H1 (cell line): ENCODE data around the gene CPNE4. TPM values are rescaled to one million over a fixed set of nuclear protein-coding genes. Genes with fewer than 3 reads are reported as not detected.

Source experiments
- BRCA1 ChIP-seq: IDR thresholded peaks from 2 replicates; pipeline ENCODE4 v1.6.1; 2012; ENCODE audit warnings: low read depth, low read length, improper control_type of control experiment
- CBX5 ChIP-seq: fragments of 300-800, 300-1000 bp; sonication (generic); IDR thresholded peaks from 2 replicates; pipeline ENCODE4 v1.7.1; 2016; ENCODE audit warnings: antibody characterized with exemption, low read length, low read depth
- polyA plus RNA-seq, 7 experiments: library from polyadenylated mRNA; depleted of rRNA in 3 of 7; stranded (reverse) in 5 of 7; unstranded in 2 of 7; fragments of >200 nt in 5 of 7; fragments of 200-250 nt in 2 of 7; gene quantifications; 1 replicate in 5 of 7; 2 replicates in 1 of 7; 4 replicates in 1 of 7; pipeline versions ENCODE4 v1.2.1 to v1.2.3, GENCODE V29; 2011 to 2013; ENCODE audit warnings: missing spikeins in 2 of 7, mixed read lengths in 2 of 7
- total RNA-seq: library from RNA; stranded (reverse); fragmentation: NEBNext Ultra II Directional; extraction: Animal tissue kit (Norgen Biotek cat#: 25700); gene quantifications from 2 replicates; pipeline ENCODE4 v1.2.1, GENCODE V29; 2021
- TF ChIP-seq, protein P1 (sequence below), 3 experiments: IDR thresholded peaks; 1 replicate in 2 of 3; 2 replicates in 1 of 3; pipeline versions ENCODE4 v1.5.1 to v1.6.1; 2011; ENCODE audit warnings: low read length in 3 of 3, mild to moderate bottlenecking in 3 of 3, inconsistent platforms in 2 of 3, low read depth in 1 of 3, moderate library complexity in 1 of 3; ENCODE audit not compliant: insufficient read depth in 1 of 3; ENCODE audit errors: control extremely low read depth in 1 of 3

CPNE4 gene
- total and polyA plus RNA-seq, 2 of the 8 experiments (the other 6 are each of a cell fraction or from before 2014, with no cell fraction given) = 0.82 to 3.8 TPM

DNA sequence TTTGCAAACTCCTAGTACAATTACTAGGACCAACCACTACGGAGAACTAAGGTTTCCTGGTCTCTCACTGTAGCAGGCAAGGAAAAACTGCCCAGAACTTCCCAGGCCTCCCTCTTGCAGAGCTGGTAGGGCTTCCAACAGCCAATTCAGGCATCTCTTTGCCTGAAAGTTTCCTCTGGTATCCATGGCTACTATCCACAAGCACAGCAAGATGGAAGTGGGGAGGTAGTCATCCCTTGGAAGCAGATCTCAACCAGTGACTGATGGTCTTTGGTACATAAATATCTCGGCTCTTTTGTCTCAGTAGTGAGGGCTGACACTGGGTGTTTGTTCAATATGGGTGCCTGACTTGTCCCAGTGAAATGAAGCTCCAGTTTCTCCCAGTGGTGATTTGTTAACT, 330.7 kb downstream of the CPNE4 start (continued):
- TF ChIP-seq, protein P1, sequence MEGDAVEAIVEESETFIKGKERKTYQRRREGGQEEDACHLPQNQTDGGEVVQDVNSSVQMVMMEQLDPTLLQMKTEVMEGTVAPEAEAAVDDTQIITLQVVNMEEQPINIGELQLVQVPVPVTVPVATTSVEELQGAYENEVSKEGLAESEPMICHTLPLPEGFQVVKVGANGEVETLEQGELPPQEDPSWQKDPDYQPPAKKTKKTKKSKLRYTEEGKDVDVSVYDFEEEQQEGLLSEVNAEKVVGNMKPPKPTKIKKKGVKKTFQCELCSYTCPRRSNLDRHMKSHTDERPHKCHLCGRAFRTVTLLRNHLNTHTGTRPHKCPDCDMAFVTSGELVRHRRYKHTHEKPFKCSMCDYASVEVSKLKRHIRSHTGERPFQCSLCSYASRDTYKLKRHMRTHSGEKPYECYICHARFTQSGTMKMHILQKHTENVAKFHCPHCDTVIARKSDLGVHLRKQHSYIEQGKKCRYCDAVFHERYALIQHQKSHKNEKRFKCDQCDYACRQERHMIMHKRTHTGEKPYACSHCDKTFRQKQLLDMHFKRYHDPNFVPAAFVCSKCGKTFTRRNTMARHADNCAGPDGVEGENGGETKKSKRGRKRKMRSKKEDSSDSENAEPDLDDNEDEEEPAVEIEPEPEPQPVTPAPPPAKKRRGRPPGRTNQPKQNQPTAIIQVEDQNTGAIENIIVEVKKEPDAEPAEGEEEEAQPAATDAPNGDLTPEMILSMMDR (IDR thresholded peaks at IDR 0.05; ENCODE audit: control extremely low read depth in 1 of 3, insufficient read depth in 1 of 3, low read depth in 1 of 3, low read length in 3 of 3) = no peak
- TF ChIP-seq BRCA1 (no peak), CBX5 (no peak)
